Measurements from ENCODE around the gene NBEA.

The NBEA gene

DNA sequence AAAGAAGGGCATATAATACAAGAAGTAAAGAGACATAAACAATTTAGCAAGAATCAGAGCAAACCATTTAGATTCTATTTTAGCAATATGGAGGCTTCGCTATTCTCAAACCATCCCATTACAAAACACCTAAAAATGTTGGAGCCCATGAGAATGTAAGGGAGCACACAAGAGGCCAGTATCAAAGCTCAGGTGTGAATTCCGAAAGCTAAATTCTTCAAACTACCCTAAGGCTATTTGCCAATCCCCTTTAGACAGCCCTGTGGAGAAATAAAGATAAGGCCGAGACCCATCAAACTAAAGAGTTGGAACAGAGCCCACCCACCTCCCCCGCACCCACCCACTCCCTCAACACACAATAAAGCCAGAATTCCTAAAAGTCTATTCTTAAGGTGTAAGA is 745.3 kb downstream of the NBEA start:
- no peak for FAIRE-seq

DNA sequence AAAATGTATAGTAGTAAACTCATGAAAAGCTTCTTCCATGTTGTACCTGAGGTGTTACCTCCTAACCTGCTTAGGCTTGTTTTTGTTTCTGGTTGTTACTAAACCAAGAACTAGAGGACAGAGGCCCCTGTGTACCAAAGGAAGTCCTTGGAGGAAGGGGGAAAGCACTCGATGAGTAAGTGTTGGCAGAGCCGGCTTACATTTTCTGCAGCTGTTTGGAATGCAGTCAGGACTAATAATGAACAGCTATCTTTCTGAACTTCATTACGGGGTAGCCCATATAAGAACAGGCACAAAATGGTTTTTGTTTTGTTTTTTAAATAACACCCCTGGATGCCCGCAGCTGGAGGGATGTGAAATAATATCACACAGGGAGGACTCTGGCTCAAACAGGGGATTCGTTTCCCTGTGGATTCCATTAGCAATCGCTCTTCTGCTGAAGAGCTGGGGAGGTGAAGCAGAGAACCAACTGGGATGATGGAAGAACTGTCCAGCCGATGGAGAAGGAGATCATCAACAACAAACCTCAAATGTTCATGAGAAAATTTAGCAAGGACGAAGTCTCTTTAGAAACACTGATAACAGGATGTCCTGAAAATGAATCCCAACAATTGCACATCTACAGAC is 748.6 kb downstream of the NBEA start:
- no peak for FAIRE-seq

- FAIRE-seq, result no peak
These were observed 751.2 kb downstream of the NBEA start for GRCh38 chr13:35693134-35693784.

GRCh38 chr13:35694031-35694430 is 752.0 kb downstream of the NBEA start:
- no peak for FAIRE-seq

- no peak for FAIRE-seq
These were observed 752.7 kb downstream of the NBEA start for GRCh38 chr13:35694549-35695447.

- no peak for FAIRE-seq
These were observed 753.3 kb downstream of the NBEA start for GRCh38 chr13:35695448-35695770.

GRCh38 chr13:35697186-35697730 is 755.2 kb downstream of the NBEA start:
- FAIRE-seq, result no peak

DNA sequence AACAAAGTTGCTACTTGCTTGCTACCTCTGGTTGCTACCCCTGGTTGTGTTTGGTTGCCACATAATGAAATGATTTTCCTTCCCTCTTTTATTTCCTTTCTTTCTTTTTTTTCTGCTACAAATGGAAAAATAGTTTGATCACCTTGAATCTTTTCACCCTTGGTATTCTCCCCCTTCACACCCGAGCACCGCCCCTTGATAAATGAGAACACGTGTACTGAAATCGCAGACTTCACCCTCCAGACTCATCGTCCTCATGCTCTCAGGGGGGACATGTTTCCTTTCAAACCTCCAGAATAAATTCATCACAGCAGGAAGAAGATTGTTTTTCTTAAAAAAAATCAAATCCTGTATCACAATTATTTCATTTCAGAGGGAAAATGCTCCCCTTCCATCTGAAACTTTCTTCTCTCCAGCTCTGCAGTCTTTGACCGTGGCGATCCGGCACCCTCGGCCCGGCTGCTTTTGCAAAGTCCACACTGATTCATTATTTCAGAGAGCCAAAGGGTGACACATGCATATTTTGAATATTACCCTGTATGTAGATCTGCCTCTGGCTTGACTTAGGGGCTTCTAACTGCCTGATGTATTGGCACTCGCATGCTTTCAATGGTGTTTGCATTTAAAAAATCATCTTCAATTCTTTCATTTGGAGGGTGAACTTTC is 757.0 kb downstream of the NBEA start:
- FAIRE-seq, result no peak

DNA sequence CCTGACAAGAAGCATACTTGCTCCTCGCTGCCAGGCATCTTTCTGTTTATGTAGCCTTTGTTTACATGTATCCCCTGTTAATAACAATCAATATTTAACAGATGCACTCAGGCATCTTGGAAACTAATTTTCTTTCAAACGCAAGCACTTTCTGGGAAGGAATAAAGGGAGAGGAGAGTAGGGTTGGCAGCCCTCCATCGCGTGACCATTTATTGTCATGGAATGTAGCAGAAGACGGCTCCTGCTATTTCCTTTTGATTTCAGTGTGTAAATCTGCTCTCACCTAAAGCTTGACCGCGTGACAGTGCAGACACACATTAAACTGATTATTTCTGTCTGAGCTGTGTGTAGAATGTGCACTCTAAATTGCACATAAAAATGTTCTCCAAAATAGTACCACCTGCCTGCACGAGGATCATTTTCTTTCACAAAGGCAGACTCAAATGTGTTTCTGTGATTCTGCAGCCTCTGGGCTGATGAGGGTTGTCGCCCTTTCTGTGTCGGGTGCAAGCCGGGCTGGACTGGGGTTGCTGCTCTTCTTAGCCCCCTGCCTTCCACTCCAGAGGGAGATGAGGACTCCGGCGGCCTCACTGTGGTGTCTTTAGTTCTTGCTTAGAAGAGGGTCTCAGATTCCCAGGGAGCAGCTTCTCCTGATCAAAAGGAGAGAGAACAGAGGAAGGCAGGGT is 757.9 kb downstream of the NBEA start:
- FAIRE-seq, result no peak

GRCh38 chr13:35700671-35701070 is 758.6 kb downstream of the NBEA start:
- no peak for FAIRE-seq

- no peak for FAIRE-seq
These were observed 760.2 kb downstream of the NBEA start for GRCh38 chr13:35702316-35702715.

GRCh38 chr13:35703061-35703460 is 761.0 kb downstream of the NBEA start:
- FAIRE-seq, result no peak

- FAIRE-seq, result no peak
These were observed 762.3 kb downstream of the NBEA start for GRCh38 chr13:35704331-35704730.

- no peak for FAIRE-seq
These were observed 764.2 kb downstream of the NBEA start for GRCh38 chr13:35706281-35706680.

DNA sequence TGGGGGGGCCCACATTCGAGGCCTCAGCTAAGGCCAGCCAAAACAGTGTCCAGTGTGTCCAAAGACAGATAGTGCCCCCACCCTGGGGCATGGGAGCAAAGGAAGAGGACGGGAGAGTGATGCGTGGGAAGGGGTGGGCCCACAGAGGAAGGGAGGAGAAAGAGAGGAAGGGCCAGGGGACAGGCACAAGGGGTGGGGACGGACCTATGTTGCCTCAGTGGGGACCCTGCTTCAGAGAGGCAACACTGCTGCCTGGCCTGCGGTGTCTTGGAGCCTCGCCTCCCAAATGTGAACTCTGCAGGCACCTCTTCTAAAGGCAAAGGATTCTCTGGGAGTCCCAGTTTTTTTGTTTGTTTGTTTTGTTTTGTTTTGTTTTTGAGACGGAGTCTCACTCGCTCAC is 764.7 kb downstream of the NBEA start:
- no peak for FAIRE-seq

- FAIRE-seq, result no peak
These were observed 769.8 kb downstream of the NBEA start for GRCh38 chr13:35711909-35712308.

DNA sequence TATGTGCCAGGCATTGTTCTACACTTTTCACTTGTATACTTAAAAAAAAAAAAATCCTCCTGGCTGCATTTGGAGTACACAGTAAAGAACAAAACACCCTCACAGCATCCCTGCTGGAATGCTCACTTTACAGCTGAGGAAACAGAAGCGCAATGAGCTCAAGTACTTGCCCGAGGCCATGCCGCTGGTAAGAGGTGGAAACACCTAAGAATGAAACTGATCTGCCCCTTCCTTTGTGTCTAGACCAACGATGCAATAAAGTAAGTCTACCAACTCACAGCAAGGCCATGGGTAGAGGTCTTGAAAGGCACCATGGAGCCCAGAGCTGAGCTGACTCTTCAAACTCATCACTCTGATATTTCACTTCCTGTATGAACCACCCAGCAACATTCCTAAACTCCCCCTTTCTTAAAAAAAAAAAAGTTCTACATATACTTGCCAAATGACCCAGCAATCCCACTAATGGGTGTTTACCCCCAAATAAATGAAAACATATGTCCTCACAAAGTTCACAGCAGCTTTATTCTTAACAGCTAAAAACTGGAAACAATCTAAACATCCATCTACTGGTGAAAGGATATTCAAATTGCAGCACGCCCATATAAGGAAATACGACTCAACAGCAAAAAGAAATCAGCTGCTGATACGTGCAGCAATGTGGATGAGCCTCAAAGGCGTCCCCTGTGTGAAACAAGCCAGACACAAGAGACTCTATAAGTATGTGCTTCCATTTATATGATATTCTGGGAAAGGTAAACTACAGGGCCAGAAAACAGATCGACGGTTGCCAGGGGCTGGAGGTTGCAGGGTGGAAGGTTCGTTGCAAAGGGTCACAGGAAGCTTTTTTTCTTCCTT is 771.1 kb downstream of the NBEA start:
- no peak for FAIRE-seq

DNA sequence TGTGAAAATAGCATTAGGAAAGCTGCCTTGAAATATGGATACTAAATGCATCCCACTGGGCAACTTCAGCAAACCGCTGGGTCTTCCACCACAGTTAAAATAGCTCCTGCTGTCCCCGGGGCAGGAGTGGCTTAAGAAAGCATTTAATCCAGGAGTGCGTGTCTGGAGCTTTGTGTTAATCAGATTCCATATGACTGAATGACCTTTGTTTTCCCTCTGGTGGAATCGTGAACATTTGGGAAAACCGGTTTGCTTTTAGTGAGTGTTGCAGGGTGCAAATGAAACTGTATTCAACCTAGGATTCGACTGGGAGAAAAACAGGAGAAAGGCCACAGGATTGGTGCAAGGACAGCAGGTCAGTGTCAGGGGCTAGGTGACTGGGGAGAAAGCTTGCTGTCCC is 772.1 kb downstream of the NBEA start:
- FAIRE-seq, result no peak

DNA sequence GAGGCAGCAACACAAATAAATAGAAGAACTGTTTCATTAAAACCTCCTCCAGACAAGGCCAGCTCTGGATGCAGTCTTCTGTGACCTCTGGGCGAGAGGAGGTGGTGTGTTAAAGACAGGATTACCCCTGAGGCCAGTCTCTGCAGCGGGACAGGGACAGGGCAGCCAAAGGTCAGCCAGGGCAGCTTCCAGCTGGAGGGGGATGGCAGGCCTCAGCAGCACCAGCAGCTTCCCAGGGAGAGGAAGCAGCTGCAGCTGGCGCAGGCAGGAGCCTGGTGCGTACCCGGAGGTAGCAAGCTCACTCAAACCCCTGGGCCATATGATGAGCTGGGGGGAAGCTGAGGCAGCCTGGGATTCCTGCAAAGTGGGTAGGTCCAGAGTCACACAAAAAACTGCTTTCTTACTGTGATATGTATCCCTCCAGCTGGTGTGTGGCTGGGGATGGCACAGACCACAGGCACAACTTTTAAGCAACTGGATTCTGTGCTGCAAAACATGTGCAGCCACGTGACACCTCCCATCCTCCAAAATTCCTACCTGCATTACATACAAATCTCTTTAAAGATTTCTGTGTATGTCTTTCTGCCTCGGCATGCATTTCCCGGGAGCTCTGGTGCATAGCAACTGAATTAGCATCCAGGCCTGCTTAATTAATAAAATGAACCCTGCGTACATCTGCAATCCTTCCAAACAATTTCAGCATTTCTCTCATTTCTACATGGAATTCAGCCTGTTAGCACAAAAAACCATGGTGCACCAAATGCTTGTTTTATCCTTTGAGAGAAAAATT is 772.7 kb downstream of the NBEA start:
- FAIRE-seq, result no peak

- no peak for FAIRE-seq
These were observed 774.1 kb downstream of the NBEA start for GRCh38 chr13:35716186-35716585.

DNA sequence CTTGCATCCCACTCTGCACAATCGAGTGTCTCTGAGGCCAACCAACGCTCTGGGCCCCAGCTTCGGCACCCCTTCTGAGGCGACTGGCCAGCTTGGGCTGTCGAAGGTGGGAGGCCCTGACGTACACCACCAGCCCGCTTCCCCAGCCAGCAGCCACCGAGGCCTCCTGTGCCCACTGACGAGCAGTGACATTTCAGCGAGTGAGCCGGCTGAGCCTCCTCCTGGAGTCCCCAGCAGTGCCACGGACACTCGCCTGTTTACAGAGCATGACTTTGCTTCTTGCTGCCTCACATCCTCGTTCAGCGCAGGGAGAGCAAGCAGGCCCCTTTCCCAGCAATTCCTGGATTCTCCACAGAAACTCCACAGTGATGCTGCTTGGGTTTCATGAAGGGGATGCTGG is 774.7 kb downstream of the NBEA start:
- FAIRE-seq, result no peak

Data from colon (tissue), 2 donors.